Skeletal muscle satellite cell (primary cell): ENCODE data around the gene PP2D1.
"Not testable (repeated sequence)": the region's sequence is repeated elsewhere in the genome, so short reads cannot be mapped to it uniquely, and the experiment has no call there.

Experiments used
- H3K27me3 ChIP-seq: 2 replicates; pipeline ENCODE4 v1.7.0; 2013; ENCODE audit warnings: low read length; ENCODE audit not compliant: control insufficient read depth, insufficient read depth
- H3K36me3 ChIP-seq: 2 replicates; pipeline ENCODE4 v1.7.0; 2013; ENCODE audit warnings: mild to moderate bottlenecking, control low read depth, low read length; ENCODE audit not compliant: insufficient read depth
- H3K4me1 ChIP-seq: 2 replicates; pipeline ENCODE4 v1.7.0; 2013; ENCODE audit warnings: low read length; ENCODE audit not compliant: control insufficient read depth, insufficient read depth
- H3K4me2 ChIP-seq: 2 replicates; pipeline ENCODE4 v1.7.0; 2013; ENCODE audit warnings: mild to moderate bottlenecking, low read length
- H3K4me3 ChIP-seq: 2 replicates; pipeline ENCODE4 v1.7.0; 2013; ENCODE audit warnings: low read length
- H3K9ac ChIP-seq: 2 replicates; pipeline ENCODE4 v1.7.0; 2013; ENCODE audit warnings: mild to moderate bottlenecking, low read depth, low read length, moderate library complexity
- H3K9me3 ChIP-seq: replicated peaks from 2 replicates; pipeline ENCODE4 v1.7.0; 2013; ENCODE audit warnings: mild to moderate bottlenecking, control low read depth, low read length

PP2D1 gene

DNA sequence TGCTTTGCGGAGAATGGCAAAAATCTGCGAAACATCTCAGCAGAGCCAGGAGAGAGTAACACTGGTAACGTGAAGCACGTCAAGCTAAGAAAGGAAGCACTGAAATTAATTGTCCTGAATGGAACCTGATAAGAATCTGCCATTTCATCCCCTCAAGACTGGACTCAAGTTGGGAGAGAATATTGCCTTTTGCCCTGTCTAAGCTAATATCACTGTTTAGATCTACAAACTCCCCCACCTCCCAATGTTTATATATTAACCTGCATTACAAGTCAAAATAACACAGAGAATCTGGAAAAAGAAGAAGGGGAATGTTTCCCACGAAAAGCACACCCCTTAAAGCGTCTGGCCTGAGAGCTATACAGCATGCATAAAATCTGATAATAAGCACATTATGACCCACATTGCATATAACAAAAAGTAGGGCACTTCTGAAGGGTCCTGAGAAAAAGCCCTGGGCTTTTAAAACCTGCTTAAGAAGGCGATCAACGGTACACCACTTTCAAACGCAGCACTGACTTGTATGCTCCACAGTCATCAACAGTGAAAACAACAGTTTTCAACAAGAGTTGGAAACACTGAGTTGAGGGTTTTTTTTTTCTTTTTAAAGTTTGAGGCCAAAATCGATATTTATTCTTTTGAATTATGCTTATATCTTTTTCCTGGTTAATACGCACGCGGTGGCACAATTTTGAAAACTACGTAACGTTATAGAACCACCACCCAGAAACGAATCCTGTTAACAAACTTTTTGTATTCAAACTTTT lies 26.8 kb upstream of the PP2D1 start:
- H3K9me3 ChIP-seq: no peaks in the 10 kb centered on the region
- H3K27me3 ChIP-seq: no peaks in the 10 kb centered on the region
- peak overlapping the region; percentile 98 for H3K4me3 ChIP-seq
- peak overlapping the region; percentile 78 for H3K9ac ChIP-seq
- H3K4me2 ChIP-seq: peak overlapping the region; percentile 87
- peaks cover 22% of the 10 kb centered on the region for H3K4me1 ChIP-seq
- no peaks in the 10 kb centered on the region for H3K36me3 ChIP-seq

DNA sequence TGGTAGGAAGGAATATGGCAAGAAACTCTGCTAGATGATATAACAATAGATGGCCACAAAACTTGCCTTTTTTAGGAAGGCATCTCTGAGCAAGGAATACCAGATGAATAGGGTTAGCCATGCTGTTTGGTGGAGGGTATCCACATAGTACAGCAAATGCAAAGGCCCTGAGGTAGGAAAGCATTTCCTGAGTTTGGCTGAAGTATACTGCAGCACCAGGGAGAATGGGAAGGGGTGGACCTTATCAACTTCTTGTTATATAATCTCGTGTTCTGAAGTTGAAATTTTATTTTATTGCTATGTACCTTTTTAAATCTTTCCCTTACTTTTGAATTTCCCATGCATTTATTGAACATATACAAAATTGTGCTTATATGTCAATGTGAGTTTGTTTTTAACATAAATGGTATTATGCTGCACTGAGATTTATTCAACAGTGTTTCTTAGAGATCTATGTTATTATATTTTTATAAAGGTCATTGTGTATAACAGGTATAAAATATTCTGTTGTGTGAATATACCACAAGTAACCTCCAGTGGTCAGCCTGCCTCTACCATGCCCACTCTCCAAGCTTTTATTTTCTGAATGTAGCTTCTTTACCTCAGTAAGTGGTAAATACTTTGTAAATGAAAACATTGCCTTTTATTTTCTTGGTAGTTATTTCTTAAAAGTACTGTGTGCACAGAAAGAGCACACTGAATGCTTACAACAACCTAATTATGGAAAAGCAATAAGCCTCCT lies 25.4 kb upstream of the PP2D1 start:
- Histone ChIP-seq H3K9ac (no peak overlapping the region), H3K4me2 (no peak overlapping the region), H3K4me1 (peaks cover 12% of the 10 kb centered on the region), H3K27me3 (no peaks in the 10 kb centered on the region), H3K36me3 (no peaks in the 10 kb centered on the region), H3K4me3 (no peak overlapping the region), H3K9me3 (no peaks in the 10 kb centered on the region)

DNA sequence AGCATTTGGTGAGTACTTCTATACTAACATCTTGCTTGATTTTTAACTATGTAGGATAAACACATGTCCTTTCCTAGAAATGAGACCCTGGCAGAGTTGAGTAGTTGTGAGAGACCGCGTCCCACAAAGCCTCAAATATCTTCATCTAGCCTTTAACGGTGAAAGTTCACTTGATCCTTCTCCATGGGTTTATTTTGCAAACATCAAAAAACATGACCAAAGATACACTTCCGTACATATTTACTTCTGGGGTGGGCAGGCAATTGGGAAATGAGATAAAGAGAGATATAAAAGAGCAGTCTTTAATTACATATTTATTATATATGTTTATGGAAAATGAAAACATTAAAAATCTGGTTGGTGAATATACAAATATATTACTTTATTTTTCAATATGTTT lies 23.0 kb upstream of the PP2D1 start:
- H3K9me3 ChIP-seq: no peaks in the 10 kb centered on the region
- no peak overlapping the region for H3K9ac ChIP-seq
- H3K27me3 ChIP-seq: no peaks in the 10 kb centered on the region
- no peaks in the 10 kb centered on the region for H3K36me3 ChIP-seq
- H3K4me2 ChIP-seq: no peak overlapping the region
- H3K4me1 ChIP-seq: peaks cover 6% of the 10 kb centered on the region
- H3K4me3 ChIP-seq: no peak overlapping the region

DNA sequence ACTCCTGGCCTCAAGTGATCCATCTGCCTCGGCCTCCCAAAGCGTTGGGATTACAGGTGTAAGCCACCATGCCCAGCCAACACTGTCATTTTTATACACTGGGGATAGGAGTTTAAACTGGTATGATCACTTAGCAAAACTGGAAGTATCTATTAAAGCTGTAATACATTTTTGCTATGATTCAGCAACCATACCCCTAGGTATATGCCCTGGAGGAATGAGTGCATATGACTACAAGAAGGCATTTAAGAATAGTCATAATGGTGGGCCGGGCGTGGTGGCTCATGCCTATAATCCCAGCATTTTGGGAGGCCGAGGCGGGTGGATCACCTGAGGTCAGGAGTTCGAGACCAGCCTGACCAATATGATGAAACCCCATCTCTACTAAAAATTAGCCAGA lies 19.9 kb upstream of the PP2D1 start:
- H3K4me2 ChIP-seq, H3K4me3 ChIP-seq, H3K27me3 ChIP-seq, H3K36me3 ChIP-seq, H3K9me3 ChIP-seq, H3K4me1 ChIP-seq, H3K9ac ChIP-seq: not testable (repeated sequence)

DNA sequence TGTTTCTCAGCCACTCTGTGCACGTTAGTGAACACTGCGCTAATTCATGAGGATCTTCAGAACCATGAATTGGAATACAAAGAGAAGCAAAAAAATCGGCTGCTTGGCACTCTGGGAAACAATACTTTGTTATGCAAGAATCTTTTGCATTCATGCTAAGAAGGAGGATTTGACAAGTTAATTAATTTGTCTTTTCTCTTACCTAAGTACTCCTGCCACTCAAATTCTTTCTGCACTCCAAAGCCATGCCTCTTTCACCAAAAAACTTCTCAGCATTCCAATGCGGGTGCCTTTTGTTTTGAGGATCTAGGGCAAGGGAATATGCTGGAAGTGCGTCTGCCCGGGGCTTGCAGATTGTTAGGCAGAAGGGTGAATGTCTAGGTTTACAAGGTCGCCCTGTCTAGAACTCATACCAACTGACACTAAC lies 16.9 kb upstream of the PP2D1 start:
- Histone ChIP-seq H3K9me3 (no peaks in the 10 kb centered on the region), H3K4me3 (no peak overlapping the region), H3K27me3 (no peaks in the 10 kb centered on the region), H3K4me2 (no peak overlapping the region), H3K36me3 (no peaks in the 10 kb centered on the region), H3K4me1 (no peaks in the 10 kb centered on the region), H3K9ac (no peak overlapping the region)

DNA sequence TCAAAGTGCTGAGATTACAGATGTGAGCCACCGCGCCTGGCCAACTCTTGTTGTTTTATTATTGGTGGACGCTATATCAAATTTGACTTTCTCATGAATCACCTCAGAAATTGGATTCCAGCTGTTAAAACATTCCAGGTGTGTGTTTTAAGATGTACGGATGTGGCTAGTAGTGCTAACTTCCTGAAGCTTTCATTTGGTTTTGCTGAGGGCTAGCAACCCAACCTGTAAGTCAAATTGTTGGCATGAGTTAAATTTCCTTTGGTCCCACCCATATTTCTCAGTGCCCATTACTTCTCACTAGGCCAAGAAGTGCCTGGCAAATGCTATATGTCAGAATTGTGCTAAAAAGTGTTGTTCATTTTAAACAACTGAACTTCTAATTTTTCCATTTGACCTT lies 15.1 kb upstream of the PP2D1 start:
- no peak overlapping the region for H3K9ac ChIP-seq
- no peaks in the 10 kb centered on the region for H3K4me1 ChIP-seq
- H3K27me3 ChIP-seq: no peaks in the 10 kb centered on the region
- no peak overlapping the region for H3K4me2 ChIP-seq
- no peak overlapping the region for H3K4me3 ChIP-seq
- no peaks in the 10 kb centered on the region for H3K9me3 ChIP-seq
- H3K36me3 ChIP-seq: no peaks in the 10 kb centered on the region

DNA sequence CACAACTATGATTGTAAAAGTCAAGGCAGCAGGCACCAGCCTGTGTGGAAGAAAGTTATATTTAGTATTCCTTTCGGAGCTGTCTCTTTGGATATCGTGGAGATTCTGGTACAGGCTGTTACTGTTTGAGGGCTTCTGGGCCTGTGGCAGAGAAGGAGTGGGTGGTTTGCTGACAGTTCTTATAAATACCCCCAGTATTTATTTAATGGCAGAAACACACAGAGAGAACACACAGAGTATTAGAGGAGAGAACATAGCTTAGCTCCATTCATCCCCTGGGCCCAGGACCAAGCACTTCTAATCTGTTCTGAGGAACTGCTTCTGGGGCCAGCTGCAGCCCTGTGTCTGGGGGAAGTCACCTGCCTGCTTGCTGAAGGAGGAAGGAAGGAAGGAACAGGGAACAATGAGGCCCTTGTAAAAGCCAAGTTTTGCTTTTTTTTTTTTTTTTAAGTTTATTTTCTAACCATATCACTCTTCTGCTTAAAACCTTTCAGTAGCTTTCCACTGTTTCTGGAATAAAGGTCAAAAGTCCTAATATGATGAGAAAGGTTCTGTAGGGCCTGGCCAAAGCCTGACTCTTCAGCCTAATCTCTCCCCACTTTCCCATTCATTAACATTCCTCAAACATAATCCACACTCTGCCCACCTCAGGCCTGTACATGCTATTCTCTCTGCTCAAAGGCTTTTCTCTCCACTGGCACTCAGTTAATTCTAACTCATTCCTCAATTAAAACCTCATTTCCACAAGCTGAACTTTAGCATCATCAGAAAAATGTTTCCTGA lies 11.8 kb upstream of the PP2D1 start:
- no peak overlapping the region for H3K9ac ChIP-seq
- H3K36me3 ChIP-seq: no peaks in the 10 kb centered on the region
- H3K4me3 ChIP-seq: no peak overlapping the region

GRCh38 chr3:20022954-20023622 lies 11.0 kb upstream of the PP2D1 start:
- H3K27me3 ChIP-seq: no peaks in the 10 kb centered on the region
- H3K4me2 ChIP-seq: no peak overlapping the region
- H3K36me3 ChIP-seq: no peaks in the 10 kb centered on the region
- no peak overlapping the region for H3K9ac ChIP-seq
- H3K9me3 ChIP-seq: no peaks in the 10 kb centered on the region
- no peaks in the 10 kb centered on the region for H3K4me1 ChIP-seq
- no peak overlapping the region for H3K4me3 ChIP-seq

More for the DNA sequence above, 11.8 kb upstream of the PP2D1 start:
- H3K27me3 ChIP-seq: no peaks in the 10 kb centered on the region
- H3K4me2 ChIP-seq: no peak overlapping the region
- no peaks in the 10 kb centered on the region for H3K9me3 ChIP-seq
- no peaks in the 10 kb centered on the region for H3K4me1 ChIP-seq

DNA sequence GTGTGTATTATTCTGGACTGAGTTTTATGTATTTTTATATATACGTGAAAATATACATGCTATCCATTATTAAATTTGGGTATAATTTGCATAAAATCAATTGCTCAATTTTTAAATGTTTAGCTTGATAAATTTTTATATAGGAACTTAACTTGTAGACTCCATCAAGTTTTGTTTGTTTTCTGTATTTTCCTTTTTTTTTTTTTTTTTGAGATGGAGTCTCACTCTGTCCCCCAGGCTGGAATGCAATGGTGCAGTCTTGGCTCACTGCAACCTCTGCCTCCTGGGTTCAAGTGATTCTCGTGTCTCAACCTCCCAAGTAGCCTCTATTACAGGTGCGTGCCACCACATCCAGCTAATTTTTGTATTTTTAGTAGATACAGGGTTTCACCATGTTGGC lies 4.0 kb upstream of the PP2D1 start:
- not testable (repeated sequence) for H3K4me1 ChIP-seq, H3K4me2 ChIP-seq, H3K9me3 ChIP-seq, H3K27me3 ChIP-seq, H3K4me3 ChIP-seq, H3K36me3 ChIP-seq, H3K9ac ChIP-seq

- H3K9me3 ChIP-seq: no peaks in the 10 kb centered on the region
- H3K4me1 ChIP-seq: no peaks in the 10 kb centered on the region
- no peak overlapping the region for H3K9ac ChIP-seq
- no peaks in the 10 kb centered on the region for H3K27me3 ChIP-seq
- H3K4me3 ChIP-seq: no peak overlapping the region
- H3K36me3 ChIP-seq: no peaks in the 10 kb centered on the region
- H3K4me2 ChIP-seq: no peak overlapping the region
Measured at GRCh38 chr3:20015525-20015924, 3.5 kb upstream of the PP2D1 start.

DNA sequence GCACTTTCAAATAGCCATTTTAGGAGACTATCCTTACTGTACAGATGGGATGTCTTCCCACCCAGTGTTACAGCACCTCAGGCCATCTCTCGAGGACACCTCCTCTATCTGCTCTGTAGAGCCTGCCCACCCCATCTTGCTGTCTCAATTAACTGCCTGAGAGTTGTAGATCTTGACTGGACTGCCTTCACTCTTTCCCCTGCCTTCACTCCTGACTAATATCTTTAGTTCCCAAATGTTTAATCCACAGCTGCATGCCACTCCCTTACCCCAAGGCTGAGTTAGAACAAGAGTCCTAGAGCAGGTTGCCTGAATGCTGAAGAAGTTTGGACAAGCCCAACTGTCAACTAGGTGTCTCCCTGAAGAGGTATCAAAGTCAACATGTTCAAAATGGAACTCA lies 1.3 kb upstream of the PP2D1 start:
- H3K36me3 ChIP-seq: no peaks in the 10 kb centered on the region

More for the DNA sequence above, 1.3 kb upstream of the PP2D1 start:
- H3K4me2 ChIP-seq: no peak overlapping the region
- no peaks in the 10 kb centered on the region for H3K27me3 ChIP-seq
- no peaks in the 10 kb centered on the region for H3K9me3 ChIP-seq
- H3K4me3 ChIP-seq: no peak overlapping the region
- H3K9ac ChIP-seq: no peak overlapping the region
- no peaks in the 10 kb centered on the region for H3K4me1 ChIP-seq
